ENCODE data around the gene TRIP13.

- TF ChIP-seq, protein P1, sequence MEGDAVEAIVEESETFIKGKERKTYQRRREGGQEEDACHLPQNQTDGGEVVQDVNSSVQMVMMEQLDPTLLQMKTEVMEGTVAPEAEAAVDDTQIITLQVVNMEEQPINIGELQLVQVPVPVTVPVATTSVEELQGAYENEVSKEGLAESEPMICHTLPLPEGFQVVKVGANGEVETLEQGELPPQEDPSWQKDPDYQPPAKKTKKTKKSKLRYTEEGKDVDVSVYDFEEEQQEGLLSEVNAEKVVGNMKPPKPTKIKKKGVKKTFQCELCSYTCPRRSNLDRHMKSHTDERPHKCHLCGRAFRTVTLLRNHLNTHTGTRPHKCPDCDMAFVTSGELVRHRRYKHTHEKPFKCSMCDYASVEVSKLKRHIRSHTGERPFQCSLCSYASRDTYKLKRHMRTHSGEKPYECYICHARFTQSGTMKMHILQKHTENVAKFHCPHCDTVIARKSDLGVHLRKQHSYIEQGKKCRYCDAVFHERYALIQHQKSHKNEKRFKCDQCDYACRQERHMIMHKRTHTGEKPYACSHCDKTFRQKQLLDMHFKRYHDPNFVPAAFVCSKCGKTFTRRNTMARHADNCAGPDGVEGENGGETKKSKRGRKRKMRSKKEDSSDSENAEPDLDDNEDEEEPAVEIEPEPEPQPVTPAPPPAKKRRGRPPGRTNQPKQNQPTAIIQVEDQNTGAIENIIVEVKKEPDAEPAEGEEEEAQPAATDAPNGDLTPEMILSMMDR (conservative IDR thresholded peaks at IDR 0.05; ENCODE audit: low read depth, low read length): no peak
- TF ChIP-seq EZH2 (IDR thresholded peaks at IDR 0.05; ENCODE audit: low read length, unreplicated experiment) (no peak), EZH2phosphoT487 (IDR thresholded peaks at IDR 0.05; ENCODE audit: borderline replicate concordance, low read length) (no peak)
Observed at GRCh38 chr5:852431-853401, 40.0 kb upstream of the TRIP13 start.

Data from PC-3 (cell line).